ENCODE data around the gene AGO3.
"Not testable (repeated sequence)": the region's sequence is repeated elsewhere in the genome, so short reads cannot be mapped to it uniquely, and the experiment has no call there.

AGO3 gene

DNA sequence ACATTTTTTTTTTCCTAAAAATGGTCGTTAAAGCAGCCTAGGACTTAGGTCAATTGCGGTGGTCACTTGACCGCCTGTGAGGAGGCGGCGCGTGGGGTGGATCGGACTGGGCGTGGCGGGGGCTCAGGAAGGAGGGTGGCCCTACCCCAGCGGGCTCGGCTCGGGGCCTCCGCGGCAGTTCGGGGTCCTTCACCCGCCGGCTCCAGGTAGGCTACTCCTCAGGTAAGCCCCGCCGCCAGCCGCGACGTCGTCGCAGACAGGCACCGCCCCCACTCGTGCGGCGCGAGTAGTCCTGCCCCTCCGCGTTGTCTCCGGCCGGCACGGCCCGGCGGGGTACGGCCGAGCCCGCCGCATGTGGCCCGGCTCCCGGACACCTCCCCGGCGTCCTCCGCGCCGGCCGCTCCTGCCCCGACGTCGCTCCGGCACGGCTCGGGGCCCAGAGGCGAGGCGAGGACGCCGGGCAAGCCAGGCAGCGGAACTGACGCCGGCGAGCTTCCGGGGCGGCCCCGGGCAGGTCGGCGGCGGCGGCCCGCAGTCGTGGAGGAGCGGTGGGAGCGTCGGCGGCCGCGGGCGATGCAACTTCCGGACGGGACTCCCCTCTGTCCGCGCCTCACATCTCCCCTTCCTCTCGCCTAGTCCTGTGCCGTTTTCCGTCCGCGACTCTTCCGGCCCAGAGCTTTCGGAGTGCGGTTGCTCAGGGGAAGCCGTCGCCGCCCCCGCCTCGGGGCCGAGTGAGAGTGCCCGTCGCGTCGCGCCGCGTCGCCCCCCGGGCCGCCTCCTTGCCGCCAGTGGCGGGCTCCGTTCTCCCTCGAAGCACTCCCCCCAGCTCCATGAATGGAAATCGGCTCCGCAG is at the start of gene AGO3:
Gene AGO3, plus strand, starts transcription at position 513 of the 853 bp plus-strand sequence. Its CDS starts 322 bp downstream, at position 835.
- DNase-seq (ENCODE audit: low read depth) = peak; percentile 46

DNA sequence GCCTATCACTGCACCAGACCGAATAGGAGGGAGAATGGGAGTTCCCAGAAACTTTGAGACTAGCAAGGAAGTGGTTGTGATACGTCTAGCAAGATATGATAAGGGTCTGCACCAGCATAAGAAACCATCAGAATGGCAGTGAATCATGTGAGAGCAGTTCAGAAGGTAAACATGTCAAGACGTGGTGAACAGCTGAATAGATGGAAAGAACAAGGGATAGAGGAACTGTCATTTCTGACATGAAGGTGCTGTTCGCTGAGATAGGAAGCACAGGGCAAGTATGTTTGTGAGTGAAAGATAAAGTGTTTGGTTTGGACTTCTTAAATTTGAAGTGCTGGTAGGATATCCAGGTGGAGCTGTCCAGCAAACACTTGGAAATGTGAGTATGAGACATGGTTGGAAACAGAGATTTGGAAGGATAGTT is 49.0 kb upstream of the AGO3 start:
- no peak for DNase-seq (ENCODE audit: low read depth)

DNA sequence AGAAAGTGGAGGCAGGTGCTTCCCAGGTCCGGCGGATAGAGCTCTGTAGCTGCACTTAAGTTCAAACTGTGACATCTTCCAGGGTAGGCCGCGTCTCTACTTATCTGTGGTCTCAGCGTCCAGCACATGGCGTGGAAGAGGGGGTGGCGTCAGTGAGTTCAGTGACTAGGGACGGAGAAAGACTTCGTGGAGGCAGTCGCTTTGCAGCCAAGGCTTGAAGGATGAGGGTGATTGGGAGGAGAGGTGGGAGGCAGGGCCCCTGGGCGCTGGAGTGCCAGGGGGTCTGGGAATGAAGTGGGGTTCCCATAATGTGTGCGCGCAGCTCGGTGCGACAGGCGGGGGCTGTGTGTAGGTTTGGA is 48.3 kb upstream of the AGO3 start:
- DNase-seq (ENCODE audit: low read depth) = no peak

- DNase-seq (ENCODE audit: low read depth) = peak; percentile 84
Observed at GRCh38 chr1:35882945-35883634, 47.8 kb upstream of the AGO3 start, which contains the start of gene AGO1. Gene AGO1, plus strand, starts transcription at chr1:35883209. Its CDS starts 213 bp downstream, at chr1:35883422.

- no peak for DNase-seq (ENCODE audit: low read depth)
Observed at GRCh38 chr1:35883635-35884101, 47.2 kb upstream of the AGO3 start.

DNA sequence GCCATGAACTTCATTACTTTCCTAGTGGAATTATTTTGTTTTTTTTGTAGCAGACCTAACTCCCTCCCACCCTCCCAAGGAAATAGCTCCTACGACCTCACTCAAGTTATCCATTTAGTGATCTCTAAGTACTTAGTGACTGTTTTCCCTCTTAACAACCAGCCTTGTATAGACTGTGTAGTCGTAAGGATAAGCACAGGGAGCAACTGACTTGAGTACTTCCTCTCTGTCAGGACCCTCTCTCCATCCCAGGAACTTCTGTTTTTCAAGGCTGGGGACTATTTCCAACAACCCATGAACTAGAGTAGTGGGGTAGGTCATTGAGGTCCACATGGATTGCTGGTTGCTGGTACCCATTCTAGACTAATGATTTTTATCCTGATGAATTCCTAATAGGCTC is 46.0 kb upstream of the AGO3 start:
- no peak for DNase-seq (ENCODE audit: low read depth)

DNA sequence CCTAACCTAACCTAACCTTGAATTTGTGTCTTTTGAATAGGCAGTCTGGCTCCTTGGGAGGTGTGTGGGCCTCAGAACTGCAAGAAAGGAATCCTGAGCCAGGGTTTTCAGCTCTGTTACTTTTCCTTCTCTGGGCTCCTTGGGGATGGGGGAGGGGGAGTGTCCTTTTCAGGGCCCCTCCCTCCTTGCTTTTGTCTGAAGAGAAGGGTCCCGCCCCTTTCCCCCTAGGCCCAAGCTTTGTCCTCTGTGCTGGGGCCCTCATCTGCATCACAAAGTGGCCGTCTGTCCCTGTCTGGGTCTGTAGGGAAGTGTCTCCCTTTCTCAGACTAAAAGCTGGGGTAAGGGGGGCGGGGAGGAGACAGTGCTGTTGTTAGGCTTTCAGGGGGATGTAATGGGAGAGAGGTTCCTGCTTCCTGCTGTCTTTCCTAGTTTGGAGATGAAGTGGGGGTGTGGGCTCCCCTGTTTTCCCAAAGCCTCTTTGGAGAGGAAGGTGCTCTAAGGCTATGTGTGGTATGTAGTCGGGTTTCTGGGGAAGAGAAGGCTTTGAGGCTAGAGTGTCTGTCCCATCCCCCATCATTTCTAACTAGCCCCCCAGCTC is 44.8 kb upstream of the AGO3 start:
- no peak for DNase-seq (ENCODE audit: low read depth)

- DNase-seq (ENCODE audit: low read depth) = no peak
Observed at GRCh38 chr1:35886577-35887431, 44.1 kb upstream of the AGO3 start.

- DNase-seq (ENCODE audit: low read depth) = no peak
Observed at GRCh38 chr1:35887508-35887907, 43.4 kb upstream of the AGO3 start.

DNA sequence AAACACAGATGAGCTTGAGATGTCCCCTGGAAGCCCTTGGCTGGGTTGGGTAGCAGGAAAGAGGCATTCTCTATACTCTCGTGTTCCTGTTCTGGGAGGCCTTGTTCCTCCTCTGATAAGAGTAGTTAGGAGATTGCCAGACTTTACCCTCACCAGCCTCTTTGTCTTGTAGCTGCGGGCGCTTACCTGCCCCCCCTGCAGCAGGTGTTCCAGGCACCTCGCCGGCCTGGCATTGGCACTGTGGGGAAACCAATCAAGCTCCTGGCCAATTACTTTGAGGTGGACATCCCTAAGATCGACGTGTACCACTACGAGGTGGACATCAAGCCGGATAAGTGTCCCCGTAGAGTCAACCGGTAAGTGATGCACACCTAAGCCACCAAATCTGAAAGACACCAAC is 42.6 kb upstream of the AGO3 start:
- no peak for DNase-seq (ENCODE audit: low read depth)

- DNase-seq (ENCODE audit: low read depth) = not testable (repeated sequence)
Observed at GRCh38 chr1:35888981-35889380, 41.9 kb upstream of the AGO3 start.

GRCh38 chr1:35893051-35893879 is 37.6 kb upstream of the AGO3 start:
- no peak for DNase-seq (ENCODE audit: low read depth)

- DNase-seq (ENCODE audit: low read depth) = no peak
Observed at GRCh38 chr1:35894183-35894582, 36.7 kb upstream of the AGO3 start.

DNA sequence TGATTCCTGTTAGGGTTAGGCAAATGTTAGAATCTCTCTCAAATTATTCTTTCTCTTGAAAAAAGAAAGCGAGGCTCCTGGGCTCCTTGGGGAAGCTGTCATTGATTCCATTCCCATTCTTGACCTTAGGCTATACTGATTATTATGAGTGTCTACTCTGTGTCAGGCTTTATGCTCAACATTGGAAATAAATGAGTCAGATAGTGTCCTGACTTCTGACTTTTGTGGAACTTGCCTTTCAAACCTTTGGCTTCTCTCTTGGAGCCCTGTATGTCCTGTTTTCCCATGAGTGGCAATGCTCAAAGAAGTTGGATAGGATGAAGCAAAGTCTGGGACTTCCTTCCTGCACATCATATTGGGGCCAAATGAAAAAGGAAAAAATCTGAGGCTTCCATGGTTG is 36.2 kb upstream of the AGO3 start:
- no peak for DNase-seq (ENCODE audit: low read depth)

DNA sequence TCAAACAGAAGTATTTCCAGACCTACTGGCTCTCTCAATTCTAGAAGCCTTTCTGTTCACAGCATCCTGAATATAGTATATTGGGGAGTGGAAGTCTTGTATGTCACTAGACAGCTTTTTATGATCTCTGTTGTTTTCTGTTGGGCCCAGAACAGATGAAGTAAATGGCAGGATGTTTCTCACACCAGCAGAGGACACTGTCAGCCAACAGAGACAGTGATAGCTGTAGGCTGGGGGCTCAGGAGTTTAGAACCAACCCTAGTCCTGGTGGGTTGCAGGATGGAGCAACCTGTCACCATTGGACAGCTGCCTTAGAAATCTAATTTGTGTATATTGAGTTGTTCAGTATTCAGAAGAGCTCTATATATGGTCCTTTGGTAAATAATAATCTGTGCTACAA is 31.0 kb upstream of the AGO3 start:
- no peak for DNase-seq (ENCODE audit: low read depth)

DNA sequence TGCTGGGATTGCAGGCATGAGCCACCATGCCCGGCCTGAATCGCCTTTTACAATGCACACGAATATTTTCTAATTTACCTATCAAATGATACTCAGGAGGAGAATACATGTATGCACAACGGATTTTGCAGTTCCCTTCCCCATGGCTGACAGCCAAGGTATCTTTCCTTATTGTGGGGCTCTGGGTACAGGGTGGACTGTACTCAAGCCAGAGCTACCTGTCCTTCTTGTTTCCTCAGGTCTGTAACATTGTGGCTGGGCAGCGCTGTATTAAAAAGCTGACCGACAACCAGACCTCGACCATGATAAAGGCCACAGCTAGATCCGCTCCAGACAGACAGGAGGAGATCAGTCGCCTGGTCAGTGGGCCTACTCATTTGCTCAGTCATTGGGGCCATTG is 29.7 kb upstream of the AGO3 start:
- DNase-seq (ENCODE audit: low read depth) = no peak

GRCh38 chr1:35902671-35903070 is 28.2 kb upstream of the AGO3 start:
- no peak for DNase-seq (ENCODE audit: low read depth)

- DNase-seq (ENCODE audit: low read depth) = no peak
Observed at GRCh38 chr1:35914717-35915116, 16.2 kb upstream of the AGO3 start.

DNA sequence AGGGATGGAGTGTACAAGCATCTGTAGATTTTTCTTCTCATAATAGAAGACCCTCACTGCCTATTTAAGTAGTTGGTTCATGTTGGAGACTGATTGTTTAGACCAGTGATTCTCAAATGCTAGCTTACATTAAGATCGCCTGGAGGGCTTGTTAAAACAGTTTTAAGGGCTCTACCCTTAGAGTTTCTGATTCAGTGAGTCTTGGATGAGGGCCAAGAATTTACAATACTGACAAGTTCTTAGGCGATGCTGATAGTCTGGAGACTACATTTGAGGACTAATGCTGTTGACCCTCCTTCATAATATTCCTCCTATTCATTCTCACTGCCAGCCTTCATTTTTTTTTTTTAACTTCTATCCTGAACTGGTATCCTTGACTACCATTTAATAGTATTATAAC is 15.2 kb upstream of the AGO3 start:
- no peak for DNase-seq (ENCODE audit: low read depth)

GRCh38 chr1:35923791-35924221 is 7.1 kb upstream of the AGO3 start:
- no peak for DNase-seq (ENCODE audit: low read depth)

DNA sequence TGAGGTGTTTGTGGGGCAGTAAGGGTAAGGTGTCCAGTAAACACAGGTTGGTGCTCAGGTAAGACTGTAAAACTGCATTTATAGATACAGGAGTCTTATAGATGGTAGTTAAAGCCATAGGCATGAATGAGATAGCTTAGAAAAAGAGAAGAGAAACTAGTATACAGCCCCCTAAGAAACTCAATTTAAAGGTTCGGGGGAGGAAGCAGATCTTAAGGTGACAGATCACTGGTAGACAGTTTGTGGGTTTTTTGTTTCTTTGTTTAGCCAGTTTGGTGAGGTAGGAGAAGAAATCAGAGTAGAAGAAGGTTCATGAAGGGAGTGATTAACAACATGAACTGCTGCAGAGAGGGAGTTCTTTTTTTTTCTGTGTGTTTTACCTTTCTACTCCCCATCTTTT is 6.1 kb upstream of the AGO3 start:
- DNase-seq (ENCODE audit: low read depth) = no peak

Measured in GM04504 (cell line).